Activated T-helper 2 cell treated with anti-CD3 and anti-CD28 coated beads, Interferon-gamma antibody, Interleukin-2, Interleukin-4, amounts not matched to agents 10 μg/mL and 5 μg/mL and 100 μg/mL, durations not matched to agents 14 hours and 24 hours and 36 hours (primary cell): ENCODE measurements around the gene E2F6. TPM values are rescaled to one million over a fixed set of nuclear protein-coding genes. Genes with fewer than 3 reads are reported as not detected.

ENCODE experiments used
- DNase-seq: peaks from one replicate; pipeline ENCODE4 v3.0.0; 2021; ENCODE audit warnings: low spot score
- H3K27ac Mint-ChIP-seq: one replicate; pipeline ENCODE4 v1.8.0; 2021; ENCODE audit warnings: mixed read lengths
- H3K27me3 Mint-ChIP-seq: one replicate; pipeline ENCODE4 v1.8.0; 2021; ENCODE audit warnings: low read depth, mixed read lengths
- H3K36me3 Mint-ChIP-seq: one replicate; pipeline ENCODE4 v1.8.0; 2021; ENCODE audit warnings: low read depth, mixed read lengths
- H3K4me1 Mint-ChIP-seq: one replicate; pipeline ENCODE4 v1.8.0; 2021; ENCODE audit warnings: low read depth, mixed read lengths
- H3K4me3 Mint-ChIP-seq: one replicate; pipeline ENCODE4 v1.8.0; 2021; ENCODE audit warnings: low read depth, mild to moderate bottlenecking, moderate library complexity, mixed read lengths
- H3K9me3 Mint-ChIP-seq: one replicate; pipeline ENCODE4 v1.8.0; 2021; ENCODE audit warnings: mixed read lengths
- intact Hi-C: fragments of 100-400 bp; cut with micrococcal nuclease; formaldehyde crosslinking; loops from one replicate; pipeline ENCODE4 v1.15.1; 2023
- total RNA-seq: library from RNA; stranded (reverse); gene quantifications from 2 replicates; pipeline ENCODE4 v1.2.3, GENCODE V29; 2022

The E2F6 gene
- total RNA-seq, 1 donor from 2014 or later, result 18.2 TPM

GRCh38 chr2:11502740-11503292 lies 36.9 kb upstream of the E2F6 start:
- peaks cover 5% of the 10 kb centered on the region for H3K4me1 Mint-ChIP-seq
- H3K27ac Mint-ChIP-seq, result no peak overlapping the region
- H3K36me3 Mint-ChIP-seq, result no peaks in the 10 kb centered on the region
- intact Hi-C loops, result no loop called here
- H3K9me3 Mint-ChIP-seq, result no peaks in the 10 kb centered on the region
- no peak overlapping the region for H3K4me3 Mint-ChIP-seq
- peaks cover 4% of the 10 kb centered on the region for H3K27me3 Mint-ChIP-seq
- no peak for DNase-seq

DNA sequence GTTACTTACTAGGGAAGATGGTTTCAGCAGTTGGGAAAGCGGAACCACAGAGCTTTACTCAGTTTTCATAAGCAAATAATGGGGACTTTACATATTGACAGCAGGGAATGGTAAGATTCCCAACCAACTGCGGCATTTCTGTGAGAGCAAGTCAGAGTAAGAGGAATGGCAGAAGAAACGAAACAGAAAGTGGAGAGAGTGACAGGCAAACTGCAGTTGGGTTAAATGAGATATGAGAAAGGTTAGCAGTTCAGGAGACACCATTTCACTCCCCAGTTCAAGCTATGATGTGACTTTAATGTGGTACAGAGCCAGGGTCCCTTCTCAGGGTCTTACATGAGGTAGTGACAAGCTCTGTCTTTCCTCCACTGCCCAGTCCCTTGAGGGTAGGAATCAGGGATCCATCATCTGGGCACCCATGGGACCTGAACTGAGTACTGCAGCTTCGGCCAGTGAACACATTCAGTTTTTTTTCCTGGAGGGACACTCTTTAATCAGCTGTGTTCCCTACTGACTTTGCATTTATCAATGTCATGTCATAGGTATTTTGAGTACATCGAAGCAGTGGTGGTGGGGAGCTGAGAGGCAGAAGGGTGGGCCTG lies 34.8 kb upstream of the E2F6 start:
- Mint-ChIP-seq H3K36me3 (no peaks in the 10 kb centered on the region), H3K4me1 (peaks cover 5% of the 10 kb centered on the region), H3K27me3 (peaks cover 5% of the 10 kb centered on the region), H3K9me3 (no peaks in the 10 kb centered on the region), H3K27ac (no peak overlapping the region), H3K4me3 (no peak overlapping the region)
- intact Hi-C loops, result no loop called here
- no peak for DNase-seq

DNA sequence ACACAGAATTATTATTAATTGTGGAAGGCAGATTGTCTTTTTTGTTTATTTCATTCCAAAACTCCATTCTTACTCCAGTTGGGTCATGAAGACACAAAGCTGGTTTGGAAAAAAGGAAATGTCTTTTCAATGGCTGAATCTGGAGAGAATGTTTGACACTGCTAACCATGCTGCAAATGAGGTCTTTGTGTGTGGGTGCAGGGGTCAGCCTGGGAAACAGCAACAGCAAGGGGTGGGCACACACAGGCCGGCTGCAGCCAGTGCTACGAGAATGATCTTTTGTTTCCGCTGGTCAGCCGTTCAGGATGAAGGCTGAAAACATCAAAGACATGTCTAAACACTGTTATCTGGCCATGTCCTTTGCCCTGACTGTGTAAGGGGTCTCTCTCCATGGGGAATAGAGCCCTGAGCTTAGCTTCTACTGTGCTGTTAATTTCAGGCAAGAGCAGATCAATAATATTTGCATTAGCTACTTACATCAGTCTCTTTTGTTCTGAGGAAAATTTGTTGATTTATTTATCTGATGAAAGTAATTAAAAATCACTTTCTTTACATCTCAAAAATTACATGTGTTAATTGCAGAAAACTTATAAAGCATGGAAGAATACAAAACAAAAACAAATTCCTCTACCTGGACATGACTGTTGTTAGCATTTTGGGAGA lies 33.3 kb upstream of the E2F6 start:
- Mint-ChIP-seq H3K4me1 (peaks cover 5% of the 10 kb centered on the region), H3K9me3 (no peaks in the 10 kb centered on the region), H3K27me3 (peaks cover 8% of the 10 kb centered on the region), H3K36me3 (no peaks in the 10 kb centered on the region), H3K4me3 (no peak overlapping the region), H3K27ac (no peak overlapping the region)
- no peak for DNase-seq
- intact Hi-C loops, result no loop called here

DNA sequence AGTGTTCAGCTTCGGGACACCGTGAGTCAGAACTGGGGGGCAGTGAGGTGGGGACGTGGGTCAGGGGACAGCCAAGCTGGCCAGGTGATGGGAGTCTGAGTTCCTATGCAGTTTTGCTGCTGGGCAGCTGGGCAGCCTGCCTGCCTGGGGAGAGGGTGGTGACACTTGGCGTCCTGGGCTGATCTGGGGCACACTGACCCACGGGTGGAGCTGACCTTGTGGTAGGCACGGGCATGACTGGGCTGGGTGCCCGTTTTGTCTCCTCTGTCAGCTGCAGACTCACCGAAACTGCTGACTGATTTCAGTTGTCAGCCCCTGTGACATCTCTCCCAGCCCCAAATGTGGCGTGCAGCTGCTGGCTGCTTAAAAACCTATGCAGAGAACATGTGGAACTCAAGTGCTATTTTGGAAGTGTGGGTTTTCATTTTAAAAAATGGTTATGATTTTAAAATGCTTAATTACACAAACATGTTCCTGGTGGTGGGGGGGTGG lies 32.6 kb upstream of the E2F6 start:
- Mint-ChIP-seq H3K36me3 (no peaks in the 10 kb centered on the region), H3K27me3 (peaks cover 9% of the 10 kb centered on the region), H3K4me1 (peaks cover 5% of the 10 kb centered on the region), H3K9me3 (no peaks in the 10 kb centered on the region), H3K27ac (no peak overlapping the region), H3K4me3 (no peak overlapping the region)
- intact Hi-C loops, result no loop called here
- DNase-seq, result no peak

DNA sequence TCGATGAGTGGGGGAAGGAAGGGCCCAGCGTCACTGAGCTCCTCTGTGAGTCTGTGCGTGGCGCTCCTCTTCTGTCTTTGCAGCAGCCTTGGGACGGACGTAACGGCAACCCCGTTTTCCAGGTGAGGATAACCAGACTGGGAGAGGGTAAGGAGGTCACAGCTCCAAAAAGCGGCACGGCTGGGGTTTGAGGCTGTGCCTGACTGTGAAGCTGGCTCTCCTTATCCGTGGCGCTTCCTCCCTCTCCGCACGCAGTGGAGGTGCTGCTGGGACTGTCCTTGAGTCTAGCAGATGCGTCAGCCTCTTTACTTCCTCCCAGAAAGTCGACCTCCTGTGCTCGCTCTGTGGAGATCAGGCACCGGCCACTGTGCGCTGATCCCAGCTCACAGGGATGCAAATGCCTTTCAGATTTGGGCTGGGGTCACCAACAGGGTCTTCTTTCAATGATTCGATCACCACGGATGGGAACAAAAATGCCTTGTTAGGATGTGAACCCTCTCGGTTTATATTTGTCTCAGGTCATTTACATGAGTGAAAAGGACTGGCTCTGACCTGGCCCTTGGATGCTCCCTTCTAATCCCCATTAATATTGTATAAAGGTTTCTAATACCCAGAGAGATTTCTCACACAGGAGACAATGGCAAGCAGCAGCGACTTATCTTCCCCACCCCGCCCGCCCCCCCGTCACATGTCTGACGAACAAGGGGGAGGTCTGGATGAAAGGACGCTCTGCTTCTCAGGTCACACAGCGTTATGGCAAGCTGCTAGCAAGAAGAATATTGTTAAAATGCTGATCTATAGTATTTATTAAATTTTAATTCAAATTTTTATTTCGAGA lies 30.1 kb upstream of the E2F6 start:
- Mint-ChIP-seq H3K9me3 (no peaks in the 10 kb centered on the region), H3K36me3 (no peaks in the 10 kb centered on the region), H3K4me3 (no peak overlapping the region), H3K27me3 (peaks cover 10% of the 10 kb centered on the region), H3K4me1 (peaks cover 5% of the 10 kb centered on the region), H3K27ac (no peak overlapping the region)
- intact Hi-C loops, result no loop called here
- DNase-seq, result no peak

DNA sequence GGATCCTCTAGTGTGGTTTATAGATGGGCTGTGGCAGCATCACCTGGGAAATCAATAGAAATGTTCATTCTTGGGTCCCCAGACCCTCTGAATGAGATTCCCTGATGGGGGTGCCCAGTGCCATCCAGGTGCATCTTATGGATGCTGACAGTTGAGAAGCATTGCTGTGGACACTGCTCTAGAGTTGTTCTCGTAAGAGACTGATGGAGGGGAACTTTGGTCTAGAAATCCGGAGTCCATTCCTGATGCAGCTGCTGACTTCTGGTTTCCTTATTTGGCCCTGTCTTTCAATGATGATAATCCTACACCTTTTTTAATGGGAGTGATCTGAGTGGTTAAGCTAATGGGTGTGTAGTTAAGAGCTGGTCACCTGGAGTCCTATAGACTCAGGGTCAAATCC lies 28.3 kb upstream of the E2F6 start:
- Mint-ChIP-seq H3K27ac (no peak overlapping the region), H3K36me3 (no peaks in the 10 kb centered on the region), H3K27me3 (peaks cover 7% of the 10 kb centered on the region), H3K4me1 (no peaks in the 10 kb centered on the region), H3K4me3 (no peak overlapping the region), H3K9me3 (no peaks in the 10 kb centered on the region)
- no peak for DNase-seq
- intact Hi-C loops, result no loop called here

- Mint-ChIP-seq H3K4me1 (no peaks in the 10 kb centered on the region), H3K36me3 (no peaks in the 10 kb centered on the region), H3K27ac (no peak overlapping the region), H3K27me3 (peaks cover 6% of the 10 kb centered on the region), H3K9me3 (no peaks in the 10 kb centered on the region), H3K4me3 (no peak overlapping the region)
- intact Hi-C loops, result no loop called here
- DNase-seq, result no peak
These were observed 27.3 kb upstream of the E2F6 start for GRCh38 chr2:11493282-11493681.

- intact Hi-C loops, result no loop called here
- Mint-ChIP-seq H3K36me3 (no peaks in the 10 kb centered on the region), H3K4me1 (no peaks in the 10 kb centered on the region), H3K4me3 (no peak overlapping the region), H3K9me3 (no peaks in the 10 kb centered on the region), H3K27ac (no peak overlapping the region), H3K27me3 (peaks cover 6% of the 10 kb centered on the region)
- DNase-seq, result no peak
These were observed 26.8 kb upstream of the E2F6 start for GRCh38 chr2:11492720-11493119.

GRCh38 chr2:11492244-11492643 lies 26.3 kb upstream of the E2F6 start:
- no peak overlapping the region for H3K4me3 Mint-ChIP-seq
- H3K36me3 Mint-ChIP-seq, result no peaks in the 10 kb centered on the region
- intact Hi-C loops, result no loop called here
- H3K9me3 Mint-ChIP-seq, result no peaks in the 10 kb centered on the region
- no peaks in the 10 kb centered on the region for H3K4me1 Mint-ChIP-seq
- no peak for DNase-seq
- peaks cover 11% of the 10 kb centered on the region for H3K27me3 Mint-ChIP-seq
- H3K27ac Mint-ChIP-seq, result no peak overlapping the region

- peaks cover 14% of the 10 kb centered on the region for H3K27me3 Mint-ChIP-seq
- H3K27ac Mint-ChIP-seq, result no peak overlapping the region
- no peaks in the 10 kb centered on the region for H3K36me3 Mint-ChIP-seq
- no peaks in the 10 kb centered on the region for H3K9me3 Mint-ChIP-seq
- no peak for DNase-seq
- intact Hi-C loops, result no loop called here
- no peaks in the 10 kb centered on the region for H3K4me1 Mint-ChIP-seq
- no peak overlapping the region for H3K4me3 Mint-ChIP-seq
These were observed 25.5 kb upstream of the E2F6 start for GRCh38 chr2:11491348-11491933.

- H3K4me3 Mint-ChIP-seq, result no peak overlapping the region
- no peaks in the 10 kb centered on the region for H3K36me3 Mint-ChIP-seq
- no peak overlapping the region for H3K27ac Mint-ChIP-seq
These were observed 24.2 kb upstream of the E2F6 start for GRCh38 chr2:11490194-11490593.

DNA sequence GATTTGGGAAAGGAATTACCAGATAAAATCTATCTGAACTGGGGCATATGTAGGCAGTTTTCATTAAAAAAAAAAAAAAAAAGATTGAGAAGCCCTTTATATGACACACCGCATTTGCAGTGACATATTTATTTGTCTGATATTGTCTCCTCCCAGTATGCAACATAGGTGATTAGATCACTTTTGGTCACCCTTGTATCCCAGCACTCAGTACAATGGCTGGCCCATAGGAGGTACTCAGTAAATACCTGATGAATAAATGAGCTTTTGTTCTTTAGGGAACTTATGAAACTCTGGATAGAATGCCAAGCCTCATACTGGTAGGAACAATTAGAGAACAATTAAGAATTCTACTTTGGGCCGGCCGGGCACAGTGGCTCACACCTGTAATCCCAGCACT lies 22.8 kb upstream of the E2F6 start:
- H3K27me3 Mint-ChIP-seq, result peaks cover 28% of the 10 kb centered on the region
- peaks cover 1% of the 10 kb centered on the region for H3K4me1 Mint-ChIP-seq
- no peak overlapping the region for H3K4me3 Mint-ChIP-seq
- H3K36me3 Mint-ChIP-seq, result no peaks in the 10 kb centered on the region
- no peak for DNase-seq
- no peaks in the 10 kb centered on the region for H3K9me3 Mint-ChIP-seq
- intact Hi-C loops, result no loop called here
- no peak overlapping the region for H3K27ac Mint-ChIP-seq

More at GRCh38 chr2:11490194-11490593, 24.2 kb upstream of the E2F6 start:
- Mint-ChIP-seq H3K9me3 (no peaks in the 10 kb centered on the region), H3K27me3 (peaks cover 22% of the 10 kb centered on the region), H3K4me1 (no peaks in the 10 kb centered on the region)
- intact Hi-C loops, result no loop called here
- no peak for DNase-seq
